GM13976 (cell line): ENCODE measurements around the gene SLC35F5.

Source experiments
- DNase-seq: peaks from one replicate; pipeline ENCODE4 v3.0.0; 2012; ENCODE audit warnings: low spot score
- in situ Hi-C: fragments of 300-500 bp; cut with MboI; formaldehyde crosslinking; loops from one replicate; pipeline ENCODE4 v1.12.0; 2022; ENCODE audit warnings: low sequenced_read_pairs, mixed read lengths, inconsistent platforms; ENCODE audit not compliant: unreplicated experiment
- TF ChIP-seq, protein P1 (sequence below): IDR thresholded peaks from 2 replicates; pipeline ENCODE4 v1.5.1; 2012; ENCODE audit warnings: borderline replicate concordance, mild to moderate bottlenecking; ENCODE audit not compliant: insufficient read depth; ENCODE audit errors: extremely low read depth, missing control alignments, control extremely low read depth

SLC35F5 gene

DNA sequence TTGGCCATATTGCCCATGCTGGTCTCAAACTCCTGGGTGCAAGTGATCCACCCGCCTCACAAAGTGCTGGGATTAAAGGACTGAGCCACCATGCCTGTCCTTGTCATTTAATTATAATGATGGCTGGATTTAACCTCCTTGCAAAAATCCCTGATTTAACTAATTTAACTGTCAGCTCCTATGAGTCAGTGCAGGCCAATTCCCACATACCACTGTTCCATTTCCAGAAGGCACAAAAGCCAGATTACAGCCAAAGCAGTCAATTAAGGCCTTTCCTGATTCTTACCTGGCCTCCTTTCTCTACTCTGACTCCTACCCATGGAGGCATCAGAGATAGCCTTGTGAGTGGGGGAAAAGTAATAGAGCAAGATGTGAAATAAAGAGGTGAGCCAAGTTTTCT, 12.3 kb upstream of the SLC35F5 start:
- TF ChIP-seq, protein P1, sequence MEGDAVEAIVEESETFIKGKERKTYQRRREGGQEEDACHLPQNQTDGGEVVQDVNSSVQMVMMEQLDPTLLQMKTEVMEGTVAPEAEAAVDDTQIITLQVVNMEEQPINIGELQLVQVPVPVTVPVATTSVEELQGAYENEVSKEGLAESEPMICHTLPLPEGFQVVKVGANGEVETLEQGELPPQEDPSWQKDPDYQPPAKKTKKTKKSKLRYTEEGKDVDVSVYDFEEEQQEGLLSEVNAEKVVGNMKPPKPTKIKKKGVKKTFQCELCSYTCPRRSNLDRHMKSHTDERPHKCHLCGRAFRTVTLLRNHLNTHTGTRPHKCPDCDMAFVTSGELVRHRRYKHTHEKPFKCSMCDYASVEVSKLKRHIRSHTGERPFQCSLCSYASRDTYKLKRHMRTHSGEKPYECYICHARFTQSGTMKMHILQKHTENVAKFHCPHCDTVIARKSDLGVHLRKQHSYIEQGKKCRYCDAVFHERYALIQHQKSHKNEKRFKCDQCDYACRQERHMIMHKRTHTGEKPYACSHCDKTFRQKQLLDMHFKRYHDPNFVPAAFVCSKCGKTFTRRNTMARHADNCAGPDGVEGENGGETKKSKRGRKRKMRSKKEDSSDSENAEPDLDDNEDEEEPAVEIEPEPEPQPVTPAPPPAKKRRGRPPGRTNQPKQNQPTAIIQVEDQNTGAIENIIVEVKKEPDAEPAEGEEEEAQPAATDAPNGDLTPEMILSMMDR = no peak
- DNase-seq = no peak
- in situ Hi-C loops = no loop called here

DNA sequence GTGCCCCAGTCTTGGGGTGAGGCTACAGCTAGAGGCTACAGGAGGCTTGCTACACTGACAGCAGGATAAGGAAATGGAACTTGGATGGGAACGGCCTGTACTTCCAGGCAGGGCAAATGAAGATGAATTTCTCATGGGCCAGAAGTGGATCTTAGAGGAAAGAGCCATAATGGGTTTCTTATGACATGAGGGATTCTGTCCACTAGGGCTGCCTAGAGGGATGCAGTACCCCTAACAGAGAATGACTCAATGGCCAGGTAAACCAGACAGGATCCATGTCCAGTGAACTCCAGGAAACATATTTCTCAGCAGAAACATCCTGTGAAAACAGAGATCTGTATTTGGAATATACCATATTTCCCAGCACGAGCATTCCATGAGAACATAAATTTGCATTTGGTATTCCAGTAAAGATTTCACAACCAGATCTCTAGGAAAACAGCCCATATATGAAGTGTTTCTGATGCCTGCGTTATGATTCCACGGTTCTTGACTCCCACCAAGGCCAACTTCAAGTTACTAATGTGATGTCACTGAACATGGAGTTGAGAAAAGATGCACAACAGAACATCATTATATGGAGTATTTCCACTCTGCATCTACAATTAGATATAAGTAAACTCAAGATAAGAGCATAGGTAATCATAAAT, 11.5 kb upstream of the SLC35F5 start:
- TF ChIP-seq, protein P1 = no peak
- in situ Hi-C loops = no loop called here
- DNase-seq = no peak

DNA sequence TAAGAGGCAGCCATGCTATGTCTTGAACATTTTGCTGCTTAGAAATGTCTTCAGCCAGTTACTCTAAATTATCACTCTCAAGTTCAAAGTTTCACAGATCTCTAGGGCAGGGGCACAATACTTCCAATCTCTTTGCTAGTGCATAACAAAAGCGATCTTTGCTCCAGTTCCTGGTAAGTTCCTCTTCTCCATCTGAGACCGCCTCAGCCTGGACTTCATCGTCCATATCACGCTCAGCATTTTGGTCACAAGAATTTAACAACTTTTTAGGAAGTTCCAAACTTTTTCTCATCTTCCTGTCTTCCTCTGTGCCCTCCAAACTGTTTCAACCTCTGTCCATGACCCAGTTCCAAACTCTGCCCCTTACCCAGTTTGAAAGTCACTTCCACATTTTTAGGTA, 8.8 kb upstream of the SLC35F5 start:
- no peak for DNase-seq
- TF ChIP-seq, protein P1 = no peak
- in situ Hi-C loops = no loop called here

DNA sequence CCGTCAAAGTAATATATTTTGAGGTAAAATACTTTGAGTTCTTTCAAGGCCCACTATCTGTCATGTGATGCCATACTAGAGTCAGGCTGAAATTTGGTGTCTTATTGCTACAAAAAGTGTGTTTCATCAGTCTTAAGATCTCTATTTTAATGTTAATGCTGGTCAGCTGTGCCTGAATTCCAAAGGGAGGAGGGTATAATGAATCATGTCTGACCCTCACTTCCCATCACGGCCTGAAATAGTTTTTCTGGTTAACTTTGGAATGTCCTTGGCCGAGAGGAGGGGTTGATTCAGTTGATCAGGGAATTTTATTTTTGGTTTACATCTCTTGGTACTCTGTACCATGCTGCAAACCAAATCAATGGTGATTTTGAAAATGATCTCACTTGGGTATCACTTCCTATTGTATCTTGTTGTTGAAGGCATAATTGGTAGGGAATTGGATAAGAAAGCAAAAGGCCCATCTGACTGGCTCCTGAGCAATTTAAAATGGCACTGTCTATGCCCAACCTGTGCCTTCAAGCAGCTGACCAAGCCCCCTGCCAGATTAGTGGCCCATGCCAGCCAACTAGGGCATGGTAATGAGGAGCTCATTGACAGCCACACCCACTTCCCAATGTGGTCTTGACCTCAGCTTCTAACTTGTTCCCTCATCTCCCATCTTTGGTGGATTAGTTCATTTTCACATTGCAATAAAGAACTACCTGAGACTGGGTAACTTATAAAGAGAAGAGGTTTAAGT, 6.1 kb upstream of the SLC35F5 start:
- TF ChIP-seq, protein P1 = no peak
- in situ Hi-C loops = no loop called here
- DNase-seq = no peak

DNA sequence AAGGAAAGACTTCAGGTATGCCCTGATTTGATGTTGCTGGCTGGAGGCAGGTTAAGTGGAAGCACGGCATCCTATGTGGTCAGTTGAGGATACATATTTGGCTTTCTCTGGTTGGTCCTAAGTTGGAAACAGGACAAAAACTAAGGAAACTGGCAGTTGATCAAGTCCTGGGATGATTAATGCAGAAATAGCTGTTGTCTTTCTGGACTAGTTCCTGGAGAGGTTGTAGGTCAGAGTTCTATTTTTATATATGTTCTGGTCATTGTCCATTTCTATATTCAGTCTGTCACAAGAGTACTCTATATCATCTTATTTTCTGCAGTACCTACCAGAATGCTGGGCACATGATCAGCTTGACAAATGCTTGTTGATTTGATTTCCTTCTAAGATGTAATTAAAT, 4.0 kb upstream of the SLC35F5 start:
- TF ChIP-seq, protein P1 = no peak
- DNase-seq = no peak
- in situ Hi-C loops = no loop called here

DNA sequence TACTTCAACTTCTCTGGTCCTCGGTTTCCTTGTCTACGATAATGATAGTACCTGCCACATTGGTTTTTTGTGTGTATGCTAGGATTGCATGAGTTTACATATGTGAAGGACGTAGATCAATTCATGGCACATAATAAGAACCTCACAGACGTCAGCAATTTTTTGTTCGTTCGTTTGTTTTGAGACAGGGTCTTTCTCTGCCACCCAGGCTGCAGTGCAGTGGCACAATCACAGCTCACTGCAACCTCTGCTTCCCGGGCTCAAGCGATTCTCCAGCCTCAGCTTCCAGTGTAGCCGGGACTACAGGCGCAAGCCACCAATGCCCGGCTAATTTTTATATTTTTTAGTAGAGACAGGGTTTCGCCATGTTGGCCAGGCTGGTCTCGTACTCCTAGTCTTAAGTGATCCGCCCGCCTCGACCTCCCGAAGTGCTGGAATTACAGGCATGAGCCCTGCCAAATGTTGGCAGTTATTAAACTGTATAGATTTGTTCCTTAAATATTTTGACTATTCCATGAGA, 756 bp upstream of the SLC35F5 start:
- TF ChIP-seq, protein P1 = no peak
- DNase-seq = no peak
- in situ Hi-C loops = no loop called here
